GM18867 (cell line): ENCODE measurements around the gene HOXA6.

Experiments
- ATAC-seq: cut with Tn5 transposase; IDR thresholded peaks from one replicate; pipeline ENCODE4 v1.9.1; 2021; ENCODE audit warnings: mild to moderate bottlenecking, moderate library complexity; ENCODE audit not compliant: unreplicated experiment

HOXA6 gene

GRCh38 chr7:27173956-27174873 lies 26.6 kb upstream of the HOXA6 start, which contains the start of gene HOXA10:
TSS of gene HOXA10 (minus strand) at chr7:27174320. CDS start at chr7:27174306, 14 bp downstream.
- no peak for ATAC-seq

- peak; percentile 62 for ATAC-seq
These were observed 26.0 kb upstream of the HOXA6 start for GRCh38 chr7:27173511-27173955.

- ATAC-seq, result no peak
These were observed 25.4 kb upstream of the HOXA6 start for GRCh38 chr7:27172823-27173510.

GRCh38 chr7:27172315-27172774 lies 24.8 kb upstream of the HOXA6 start:
- no peak for ATAC-seq

GRCh38 chr7:27171637-27172314 lies 24.2 kb upstream of the HOXA6 start:
- ATAC-seq, result no peak

- ATAC-seq, result no peak
These were observed 23.7 kb upstream of the HOXA6 start for GRCh38 chr7:27171325-27171636.

GRCh38 chr7:27170426-27171324 lies 23.1 kb upstream of the HOXA6 start:
- no peak for ATAC-seq

- no peak for ATAC-seq
These were observed 22.3 kb upstream of the HOXA6 start for GRCh38 chr7:27169658-27170425.

- no peak for ATAC-seq
These were observed 20.8 kb upstream of the HOXA6 start for GRCh38 chr7:27168265-27168947.

- no peak for ATAC-seq
These were observed 20.3 kb upstream of the HOXA6 start for GRCh38 chr7:27167916-27168264.

GRCh38 chr7:27166531-27167505 lies 19.2 kb upstream of the HOXA6 start:
- no peak for ATAC-seq

GRCh38 chr7:27165996-27166530 lies 18.5 kb upstream of the HOXA6 start:
- no peak for ATAC-seq

- ATAC-seq, result no peak
These were observed 17.8 kb upstream of the HOXA6 start, which contains the start of gene HOXA9 for GRCh38 chr7:27165089-27165995. TSS of gene HOXA9 (minus strand) at chr7:27165537. CDS start at chr7:27165457, 80 bp downstream.

- no peak for ATAC-seq
These were observed 17.0 kb upstream of the HOXA6 start for GRCh38 chr7:27164367-27165088.

- no peak for ATAC-seq
These were observed 16.4 kb upstream of the HOXA6 start for GRCh38 chr7:27164045-27164366.
